Umbilical cord (tissue), 2 donors: ENCODE measurements around the gene CD22. TPM values are rescaled to one million over a fixed set of nuclear protein-coding genes. Genes with fewer than 3 reads are reported as not detected.
A peak's percentile ranks its signal among the peaks of the same experiment; 100 is the strongest.

Experiments
- DNase-seq: peaks from one replicate; pipeline ENCODE4 v3.0.0-alpha.2; 2015; ENCODE audit warnings: low spot score
- total RNA-seq: library from RNA; depleted of rRNA; stranded (reverse); fragments of >200 nt; gene quantifications from one replicate; pipeline ENCODE4 v1.2.3, GENCODE V29; 2014; ENCODE audit warnings: low replicate concordance; ENCODE audit not compliant: insufficient read depth

The CD22 gene
- total RNA-seq, 1 donor from 2014 or later, result 13.0 TPM

- no peak for DNase-seq
These were observed 12.0 kb downstream of the CD22 start for GRCh38 chr19:35341006-35341405.

- DNase-seq, result no peak
These were observed 12.7 kb downstream of the CD22 start for GRCh38 chr19:35341565-35342225.

GRCh38 chr19:35342430-35342829 is 13.4 kb downstream of the CD22 start:
- no peak for DNase-seq

- no peak for DNase-seq
These were observed 15.6 kb downstream of the CD22 start for GRCh38 chr19:35344511-35345031.

- DNase-seq, result no peak
These were observed 16.7 kb downstream of the CD22 start for GRCh38 chr19:35345671-35346111.

GRCh38 chr19:35346193-35347052 is 17.4 kb downstream of the CD22 start:
- DNase-seq, result no peak

- peak; percentile 30 for DNase-seq
These were observed 18.4 kb downstream of the CD22 start, which contains the start of gene FFAR1 for GRCh38 chr19:35347171-35347929. Gene FFAR1, plus strand, starts transcription at chr19:35347902. Its CDS starts 3,650 bp downstream, at chr19:35351552.

GRCh38 chr19:35347930-35348298 is 18.9 kb downstream of the CD22 start:
- no peak for DNase-seq

- DNase-seq, result no peak
These were observed 20.1 kb downstream of the CD22 start for GRCh38 chr19:35348911-35349611.

- DNase-seq, result no peak
These were observed 20.9 kb downstream of the CD22 start for GRCh38 chr19:35349614-35350521.

GRCh38 chr19:35350591-35350990 is 21.6 kb downstream of the CD22 start:
- DNase-seq, result no peak

GRCh38 chr19:35351411-35352176 is 22.6 kb downstream of the CD22 start:
- no peak for DNase-seq

GRCh38 chr19:35352177-35352447 is 23.1 kb downstream of the CD22 start:
- no peak for DNase-seq

GRCh38 chr19:35352448-35353304 is 23.7 kb downstream of the CD22 start:
- peak; percentile 77 for DNase-seq

- DNase-seq, result no peak
These were observed 24.6 kb downstream of the CD22 start for GRCh38 chr19:35353635-35354034.

GRCh38 chr19:35354898-35355297 is 25.9 kb downstream of the CD22 start:
- no peak for DNase-seq

- peak; percentile 20 for DNase-seq
These were observed 26.9 kb downstream of the CD22 start for GRCh38 chr19:35355791-35356460.
